Activated CD8-positive, alpha-beta memory T cell treated with anti-CD3 and anti-CD28 coated beads, Interleukin-2, amount 50 U/mL, for 48 hours (primary cell): ENCODE data around the gene RBFA.

Experiments
- DNase-seq: peaks from one replicate; pipeline ENCODE4 v3.0.0-alpha.2; 2020

RBFA gene

GRCh38 chr18:80033181-80034067 lies 810 bp upstream of the RBFA start:
- DNase-seq = no peak

DNA sequence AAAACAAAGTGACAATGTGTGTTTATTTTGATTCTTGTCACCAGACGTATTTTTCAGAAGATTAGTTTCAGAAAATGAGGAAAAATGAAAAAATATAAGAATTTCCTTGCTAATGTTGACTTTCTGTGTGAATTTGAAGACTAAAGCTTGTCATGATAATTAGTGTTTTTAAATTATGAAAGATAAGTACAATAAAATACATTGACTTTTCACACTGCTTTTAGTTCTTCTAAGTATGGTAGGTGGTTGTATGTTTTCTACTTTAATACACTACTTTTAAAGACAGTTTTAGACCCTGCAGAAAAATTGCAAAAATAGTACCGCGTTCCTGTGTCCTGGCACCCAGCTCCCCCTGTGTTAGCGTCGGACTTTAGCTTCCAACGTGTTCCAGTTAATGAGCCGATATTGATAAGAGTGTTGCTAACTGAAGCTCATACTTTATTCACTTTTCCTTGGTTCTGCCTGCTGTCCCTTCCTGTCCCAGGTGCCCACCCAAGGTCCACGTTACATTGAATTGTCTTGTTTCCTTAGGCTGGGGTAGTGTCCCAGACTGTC lies 695 bp downstream of the RBFA start:
- no peak for DNase-seq

DNA sequence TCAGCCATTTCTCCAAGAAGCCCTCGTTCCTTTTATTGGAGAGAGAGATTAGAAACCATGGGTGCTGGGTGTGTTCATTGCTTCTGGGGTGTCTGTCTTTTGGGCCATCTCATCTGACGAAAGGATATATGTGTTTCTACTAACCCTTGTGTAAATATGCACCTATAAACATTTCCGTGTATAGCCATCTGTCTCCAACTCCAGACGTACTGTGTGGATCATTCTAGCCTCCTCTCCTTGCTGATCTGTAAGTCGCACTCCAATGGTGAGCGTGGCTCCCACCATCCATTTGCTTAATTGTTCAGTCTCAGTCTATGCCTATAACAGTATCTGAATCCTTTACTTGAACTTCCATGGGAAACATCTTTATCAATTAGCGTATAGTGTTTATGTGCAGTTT lies 1.8 kb downstream of the RBFA start:
- no peak for DNase-seq

DNA sequence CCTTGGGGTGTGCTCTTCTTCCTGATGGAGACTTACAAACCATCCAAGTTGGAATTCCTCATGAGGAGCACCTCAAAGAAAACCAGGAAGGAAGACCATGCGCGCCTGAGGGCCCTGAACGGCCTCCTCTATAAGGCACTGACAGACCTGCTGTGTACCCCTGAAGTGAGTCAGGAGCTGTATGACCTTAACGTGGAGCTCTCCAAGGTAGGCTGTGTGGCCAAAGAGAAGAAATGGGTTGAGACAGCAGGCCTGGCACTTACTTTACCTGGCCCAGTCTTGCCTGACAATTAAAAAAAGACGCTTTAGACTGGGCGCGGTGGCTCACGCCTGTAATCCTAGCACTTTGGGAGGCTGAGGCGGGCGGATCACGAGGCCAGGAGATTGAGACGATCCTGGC lies 3.1 kb downstream of the RBFA start:
- no peak for DNase-seq

DNA sequence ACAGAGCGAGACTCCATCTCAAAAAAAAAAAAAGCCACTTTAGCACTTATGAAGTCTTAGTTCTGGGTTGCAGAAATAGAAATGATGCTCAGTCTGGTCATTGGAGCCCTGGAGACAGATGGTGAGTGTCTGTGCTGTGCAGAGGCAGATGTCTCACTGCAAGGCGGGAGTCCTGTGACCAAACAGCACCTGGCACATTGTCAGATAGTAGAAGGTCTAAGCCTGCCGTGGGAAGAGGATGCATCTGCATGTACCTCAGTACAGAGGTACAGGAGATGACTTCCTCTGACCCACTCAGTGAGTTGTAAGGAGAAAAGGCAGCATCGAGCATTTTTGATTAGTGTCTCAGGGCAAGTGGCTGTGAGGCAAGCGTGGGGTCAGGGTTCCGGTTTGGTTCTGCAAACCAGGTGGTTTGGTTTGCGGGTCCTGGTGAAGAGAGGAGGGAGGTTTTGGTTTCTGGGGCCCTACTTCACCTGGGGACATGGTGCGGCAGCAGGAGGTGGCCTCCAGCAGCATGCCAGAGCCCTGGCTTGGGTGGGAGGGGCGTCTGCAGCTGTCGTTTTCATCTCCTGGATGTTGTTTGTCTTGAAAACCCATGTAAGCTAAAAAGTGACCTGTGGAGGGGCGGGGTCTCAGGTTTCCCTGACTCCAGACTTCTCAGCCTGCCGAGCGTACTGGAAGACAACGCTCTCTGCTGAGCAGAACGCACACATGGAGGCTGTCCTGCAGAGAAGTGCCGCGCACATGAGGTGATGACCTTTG lies 3.8 kb downstream of the RBFA start:
- DNase-seq = no peak

DNA sequence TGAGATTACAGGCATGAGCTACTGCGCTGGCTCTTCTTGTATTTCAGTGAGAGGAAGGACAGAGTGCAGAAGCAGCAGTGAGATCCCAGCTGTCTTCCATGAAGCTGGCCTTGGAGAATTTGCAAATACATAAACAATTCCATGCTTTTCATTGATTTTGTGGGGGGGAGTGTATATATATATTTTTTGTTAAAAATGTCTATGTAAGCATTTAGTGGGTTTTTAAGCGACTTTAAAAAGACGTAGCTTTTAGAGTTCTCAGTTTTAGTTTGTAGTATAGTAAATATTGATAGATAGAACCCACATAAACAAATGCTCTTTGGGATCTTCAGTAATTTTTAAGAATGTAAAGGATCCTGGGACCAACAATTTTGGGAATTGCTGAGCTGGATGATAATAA lies 6.3 kb downstream of the RBFA start:
- DNase-seq = no peak

- DNase-seq = no peak
These were observed 7.2 kb downstream of the RBFA start for GRCh38 chr18:80041424-80041823.

- DNase-seq = no peak
These were observed 8.6 kb downstream of the RBFA start for GRCh38 chr18:80042785-80043184.

DNA sequence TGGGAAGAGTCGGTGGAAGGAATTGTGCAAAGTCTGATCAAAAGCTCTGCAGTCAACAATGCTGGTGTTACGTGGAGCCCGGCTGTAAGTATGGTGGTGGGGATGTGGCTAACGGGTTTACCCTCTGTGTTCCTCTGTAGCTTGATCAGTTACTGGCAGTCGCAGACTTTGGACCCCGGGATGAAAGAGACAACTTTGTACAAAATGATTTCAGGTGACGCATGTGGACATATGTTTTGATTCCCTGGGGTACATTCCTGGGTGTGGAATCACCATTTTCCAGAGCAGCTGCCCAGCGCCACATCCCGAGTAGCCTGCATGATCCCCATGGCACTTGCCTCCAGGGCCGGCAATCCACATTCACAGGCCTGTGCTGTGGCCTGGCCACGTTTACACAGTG lies 9.8 kb downstream of the RBFA start:
- no peak for DNase-seq

GRCh38 chr18:80046011-80046410 lies 11.8 kb downstream of the RBFA start:
- DNase-seq = no peak

GRCh38 chr18:80046431-80046830 lies 12.2 kb downstream of the RBFA start:
- no peak for DNase-seq

- no peak for DNase-seq
These were observed 12.8 kb downstream of the RBFA start for GRCh38 chr18:80046961-80047541.

GRCh38 chr18:80050797-80051196 lies 16.6 kb downstream of the RBFA start:
- DNase-seq = no peak

DNA sequence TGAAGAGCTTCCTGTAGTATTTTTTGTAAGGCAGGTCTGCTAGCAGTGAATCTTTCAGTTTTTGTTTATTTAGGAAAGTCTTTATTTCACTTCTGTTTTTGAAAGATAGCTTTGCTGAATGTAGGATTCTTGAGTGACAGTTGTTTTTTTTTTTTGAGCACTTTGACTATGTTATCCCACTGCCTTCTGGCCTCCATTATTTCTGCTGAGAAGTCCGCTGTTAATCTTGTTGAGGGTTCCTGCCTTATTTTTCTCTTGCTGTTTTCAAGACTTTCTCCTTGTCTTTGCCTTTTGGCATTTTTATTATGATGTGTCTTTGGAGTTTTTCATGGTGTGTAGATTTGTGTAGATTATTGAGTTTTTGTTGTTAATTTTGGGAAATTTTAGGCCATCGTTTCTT lies 21.9 kb downstream of the RBFA start:
- DNase-seq = no peak

DNA sequence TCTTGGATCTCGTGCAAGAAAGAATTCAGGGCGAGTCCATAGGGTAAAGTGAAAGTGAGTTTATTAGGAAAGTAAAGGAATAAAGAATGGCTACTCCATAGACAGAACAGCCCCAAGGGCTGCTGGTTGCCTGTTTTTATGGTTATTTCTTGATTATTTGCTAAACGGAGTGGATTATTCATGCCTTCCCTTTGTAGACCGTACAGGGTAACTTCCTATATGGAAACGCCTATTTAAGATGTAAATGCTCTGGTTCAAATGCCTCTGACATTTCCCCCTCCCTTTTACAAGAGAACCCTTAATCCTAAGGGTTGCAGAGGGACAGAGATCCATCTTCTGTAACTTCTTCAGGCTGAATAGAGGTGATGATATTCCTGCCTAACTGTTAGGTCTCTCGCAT lies 25.7 kb downstream of the RBFA start:
- DNase-seq = no peak

GRCh38 chr18:80065705-80066104 lies 31.5 kb downstream of the RBFA start:
- no peak for DNase-seq

DNA sequence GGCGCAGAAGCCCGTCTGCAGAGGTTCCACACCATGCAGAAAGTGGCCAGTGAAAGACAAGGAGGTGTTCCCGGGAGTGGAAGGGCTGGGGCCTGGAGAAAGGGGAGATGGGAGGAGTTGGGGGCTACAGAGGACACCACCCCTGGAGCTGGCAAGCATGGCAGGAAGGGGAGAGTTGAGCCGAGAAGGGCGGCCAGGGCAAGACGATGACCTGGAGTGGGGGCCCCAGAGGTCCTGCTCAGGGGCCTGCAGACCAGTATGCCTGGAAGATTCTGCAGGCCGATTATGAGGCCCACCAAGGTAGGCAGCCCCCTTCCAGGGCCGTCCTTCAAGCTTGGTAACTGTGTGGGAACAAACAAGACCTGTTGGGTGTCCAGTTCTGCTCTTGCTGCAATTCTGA lies 33.1 kb downstream of the RBFA start:
- DNase-seq = no peak

- DNase-seq = no peak
These were observed 33.7 kb downstream of the RBFA start for GRCh38 chr18:80067897-80068296.

DNA sequence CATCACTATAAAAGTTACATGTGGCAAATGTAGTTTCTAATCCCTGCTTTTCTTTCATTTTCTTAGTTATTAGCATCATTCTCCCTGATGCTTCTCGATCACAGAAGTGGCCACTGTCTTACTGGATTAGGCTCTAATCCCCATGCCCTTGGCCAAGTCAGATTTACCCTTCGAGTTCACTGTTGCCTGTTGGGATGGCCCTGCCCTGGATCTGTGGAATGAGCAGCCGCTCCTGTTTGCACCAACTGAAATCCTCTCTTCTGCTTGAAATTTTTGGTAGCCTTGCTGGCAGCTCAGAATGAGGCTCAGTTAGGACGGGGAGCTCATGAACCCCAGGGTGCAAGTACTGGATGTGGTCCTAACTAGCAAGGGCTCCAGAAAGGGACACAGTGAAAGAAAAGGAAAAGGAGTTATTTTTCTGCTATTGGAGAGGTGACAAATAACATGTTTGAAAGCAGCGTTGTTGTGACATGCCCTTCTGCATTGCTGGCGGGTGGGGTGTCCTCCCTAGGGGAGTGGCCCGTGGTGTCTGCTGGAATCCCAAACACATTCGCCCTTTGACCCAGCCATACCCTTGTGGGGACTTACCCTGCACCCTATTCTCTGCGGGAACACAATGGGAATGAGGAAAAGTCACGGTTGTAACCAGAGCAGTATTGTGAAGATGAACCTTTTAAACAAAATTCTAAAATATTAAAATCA lies 34.5 kb downstream of the RBFA start:
- no peak for DNase-seq

DNA sequence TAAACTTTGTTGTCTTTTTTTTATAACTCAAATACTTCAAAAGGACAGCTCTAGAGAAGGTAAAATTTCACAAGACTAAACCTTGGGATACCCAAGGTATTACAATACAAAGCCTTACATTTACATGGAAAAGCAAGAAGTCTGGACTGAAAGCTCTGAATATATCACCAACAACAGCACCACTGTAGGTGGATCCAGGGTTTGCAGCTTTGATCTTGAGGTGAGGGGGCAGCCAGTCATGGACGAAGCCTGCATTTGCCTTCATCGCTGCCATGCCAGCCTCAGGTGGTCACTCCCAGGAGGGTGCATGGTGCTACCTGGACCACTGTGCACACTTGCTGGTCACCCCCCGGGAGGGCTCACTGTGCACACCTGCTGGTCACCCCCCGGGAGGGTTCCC lies 36.6 kb downstream of the RBFA start:
- DNase-seq = no peak

GRCh38 chr18:80074183-80074582 lies 39.9 kb downstream of the RBFA start:
- no peak for DNase-seq

- no peak for DNase-seq
These were observed 40.5 kb downstream of the RBFA start for GRCh38 chr18:80074697-80075096.

DNA sequence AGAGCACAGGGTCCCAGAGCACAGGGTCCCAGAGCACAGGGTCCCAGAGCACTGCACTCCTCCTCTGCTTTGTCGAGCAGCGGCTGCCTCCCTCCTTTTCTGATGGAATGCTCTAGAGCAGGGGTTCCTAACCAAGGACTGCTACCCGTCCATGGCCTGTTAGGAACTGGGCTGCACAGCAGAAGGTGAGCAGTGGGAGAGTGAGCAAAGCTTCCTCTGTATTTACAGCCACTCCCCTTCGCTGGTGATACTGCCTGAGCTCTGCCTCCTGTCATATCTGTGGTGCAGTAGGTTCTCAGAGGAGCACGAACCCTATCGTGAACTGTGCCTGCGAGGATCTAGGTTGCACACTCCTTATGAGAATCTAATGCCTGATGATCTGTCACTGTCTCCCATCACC lies 41.7 kb downstream of the RBFA start:
- no peak for DNase-seq
